Right atrium auricular region (tissue), 2 donors: Measurements from ENCODE around the gene STAMBPL1. TPM values are rescaled to one million over a fixed set of nuclear protein-coding genes. Genes with fewer than 3 reads are reported as not detected.

Experiments
- DNase-seq: peaks from one replicate; pipeline ENCODE4 v3.0.0-alpha.2; 2019; ENCODE audit warnings: low spot score
- H3K27ac ChIP-seq, 2 donors: fragments of 200-600 bp; sonication (generic); 1 replicate in 1 of 2; 2 replicates in 1 of 2; pipeline ENCODE4 v1.5.1; 2016 to 2019
- H3K27me3 ChIP-seq, 2 donors: fragments of 200-600 bp; sonication (generic); one replicate each; pipeline versions ENCODE4 v1.5.1 to v1.6.0; 2017 to 2019
- H3K36me3 ChIP-seq: fragments of 200-600 bp; sonication (generic); one replicate; pipeline ENCODE4 v1.5.1; 2016
- H3K4me1 ChIP-seq, 2 donors: fragments of 200-600 bp; sonication (generic); one replicate each; pipeline versions ENCODE4 v1.5.1 to v1.6.0; 2017 to 2019
- H3K4me3 ChIP-seq, 2 donors: fragments of 200-600 bp; sonication (generic); 1 replicate in 1 of 2; 2 replicates in 1 of 2; pipeline ENCODE4 v1.5.1; 2017 to 2019; ENCODE audit warnings: mild to moderate bottlenecking in 1 of 2, moderate library complexity in 1 of 2
- H3K9me3 ChIP-seq, 2 donors: fragments of 200-600 bp; sonication (generic); one replicate each; pipeline ENCODE4 v1.5.1; 2019
- total RNA-seq, 2 donors: library from RNA; depleted of rRNA; stranded (reverse); fragments of >200 nt; gene quantifications; one replicate each; pipeline ENCODE4 v1.1.0, GENCODE V29; 2016
- TF ChIP-seq, protein P1 (sequence below), 2 donors: fragments of 200-600 bp; sonication (generic); IDR thresholded peaks; one replicate each; pipeline ENCODE4 v1.5.1; 2019; ENCODE audit warnings: antibody characterized with exemption in 2 of 2

STAMBPL1 gene
- total RNA-seq, 2 donors from 2014 or later, result 8.8 to 13.8 TPM

DNA sequence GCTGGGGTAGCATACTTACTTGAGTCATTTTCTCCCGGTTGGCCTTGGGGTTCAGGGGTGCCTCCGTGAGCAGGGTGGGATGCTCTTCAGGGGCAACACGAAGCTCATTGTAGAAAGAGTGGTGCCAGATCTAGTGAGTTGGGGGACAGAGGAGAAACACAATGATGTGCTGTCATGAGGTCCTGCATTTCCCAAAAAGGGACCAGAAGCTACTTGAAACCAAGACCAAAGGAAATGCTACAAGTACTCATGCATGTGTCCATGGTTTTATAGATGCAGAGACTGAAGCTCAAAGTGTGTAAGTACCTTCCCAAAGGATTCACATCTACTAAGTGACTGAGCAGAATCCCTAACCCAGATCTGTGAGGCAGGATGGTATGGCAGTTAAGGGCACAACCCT is 63.7 kb downstream of the STAMBPL1 start:
- Histone ChIP-seq H3K4me1 (peaks cover 0 to 34% of the 10 kb centered on the region in 2 donors), H3K9me3 (no peaks in the 10 kb centered on the region), H3K27ac (no peak overlapping the region), H3K27me3 (no peaks in the 10 kb centered on the region), H3K4me3 (no peak overlapping the region), H3K36me3 (peaks cover 84% of the 10 kb centered on the region)
- DNase-seq, result no peak
- TF ChIP-seq, protein P1, sequence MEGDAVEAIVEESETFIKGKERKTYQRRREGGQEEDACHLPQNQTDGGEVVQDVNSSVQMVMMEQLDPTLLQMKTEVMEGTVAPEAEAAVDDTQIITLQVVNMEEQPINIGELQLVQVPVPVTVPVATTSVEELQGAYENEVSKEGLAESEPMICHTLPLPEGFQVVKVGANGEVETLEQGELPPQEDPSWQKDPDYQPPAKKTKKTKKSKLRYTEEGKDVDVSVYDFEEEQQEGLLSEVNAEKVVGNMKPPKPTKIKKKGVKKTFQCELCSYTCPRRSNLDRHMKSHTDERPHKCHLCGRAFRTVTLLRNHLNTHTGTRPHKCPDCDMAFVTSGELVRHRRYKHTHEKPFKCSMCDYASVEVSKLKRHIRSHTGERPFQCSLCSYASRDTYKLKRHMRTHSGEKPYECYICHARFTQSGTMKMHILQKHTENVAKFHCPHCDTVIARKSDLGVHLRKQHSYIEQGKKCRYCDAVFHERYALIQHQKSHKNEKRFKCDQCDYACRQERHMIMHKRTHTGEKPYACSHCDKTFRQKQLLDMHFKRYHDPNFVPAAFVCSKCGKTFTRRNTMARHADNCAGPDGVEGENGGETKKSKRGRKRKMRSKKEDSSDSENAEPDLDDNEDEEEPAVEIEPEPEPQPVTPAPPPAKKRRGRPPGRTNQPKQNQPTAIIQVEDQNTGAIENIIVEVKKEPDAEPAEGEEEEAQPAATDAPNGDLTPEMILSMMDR (IDR thresholded peaks at IDR 0.05), result no peak

DNA sequence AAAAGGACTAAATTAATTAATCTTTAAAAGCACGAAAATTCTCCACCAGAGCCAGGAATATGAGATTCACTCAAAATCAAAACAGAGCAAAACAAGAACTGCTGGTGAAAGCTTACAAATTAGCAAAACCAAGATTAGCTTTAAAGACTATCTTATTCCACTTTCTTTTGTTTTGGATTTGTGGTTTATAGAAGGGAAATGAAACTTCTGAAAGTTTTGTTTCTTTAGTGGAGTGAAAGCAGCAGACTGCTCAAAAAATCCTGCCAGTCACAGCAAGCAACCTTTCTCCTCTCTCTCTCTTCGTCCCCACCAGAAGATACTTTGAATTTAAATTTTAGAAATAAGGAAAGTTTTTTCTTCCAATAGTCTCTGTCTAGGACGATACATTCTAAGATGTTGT is 64.8 kb downstream of the STAMBPL1 start:
- Histone ChIP-seq H3K9me3 (no peaks in the 10 kb centered on the region), H3K36me3 (peaks cover 81% of the 10 kb centered on the region), H3K27ac (no peak overlapping the region), H3K27me3 (no peaks in the 10 kb centered on the region), H3K4me3 (no peak overlapping the region), H3K4me1 (peaks cover 0 to 35% of the 10 kb centered on the region in 2 donors)
- DNase-seq, result no peak
- TF ChIP-seq, protein P1 (IDR thresholded peaks at IDR 0.05), result no peak

DNA sequence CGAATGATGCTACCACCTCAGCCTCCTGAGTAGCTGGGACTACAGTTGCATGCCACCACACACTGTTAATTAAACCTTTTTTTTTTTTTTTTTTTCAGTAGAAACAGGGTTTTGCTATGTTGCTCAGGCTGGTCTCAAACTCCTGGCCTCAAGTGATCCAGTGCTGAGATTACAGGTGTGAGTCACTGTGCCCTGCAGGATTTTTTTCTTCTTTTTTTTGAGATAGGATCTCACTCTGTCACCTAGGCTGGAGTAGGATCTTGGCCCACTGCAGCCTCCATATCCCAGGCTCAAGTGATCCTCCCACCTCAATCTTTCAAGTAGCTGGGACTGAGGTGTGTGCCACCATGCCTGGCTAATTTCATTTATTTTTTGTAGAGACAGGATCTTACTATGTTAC is 66.2 kb downstream of the STAMBPL1 start:
- Histone ChIP-seq H3K9me3 (no peaks in the 10 kb centered on the region), H3K36me3 (peaks cover 81% of the 10 kb centered on the region), H3K4me1 (peaks cover 0 to 48% of the 10 kb centered on the region in 2 donors), H3K27me3 (no peaks in the 10 kb centered on the region), H3K4me3 (no peak overlapping the region), H3K27ac (no peak overlapping the region)
- DNase-seq, result no peak
- TF ChIP-seq, protein P1 (IDR thresholded peaks at IDR 0.05), result no peak

DNA sequence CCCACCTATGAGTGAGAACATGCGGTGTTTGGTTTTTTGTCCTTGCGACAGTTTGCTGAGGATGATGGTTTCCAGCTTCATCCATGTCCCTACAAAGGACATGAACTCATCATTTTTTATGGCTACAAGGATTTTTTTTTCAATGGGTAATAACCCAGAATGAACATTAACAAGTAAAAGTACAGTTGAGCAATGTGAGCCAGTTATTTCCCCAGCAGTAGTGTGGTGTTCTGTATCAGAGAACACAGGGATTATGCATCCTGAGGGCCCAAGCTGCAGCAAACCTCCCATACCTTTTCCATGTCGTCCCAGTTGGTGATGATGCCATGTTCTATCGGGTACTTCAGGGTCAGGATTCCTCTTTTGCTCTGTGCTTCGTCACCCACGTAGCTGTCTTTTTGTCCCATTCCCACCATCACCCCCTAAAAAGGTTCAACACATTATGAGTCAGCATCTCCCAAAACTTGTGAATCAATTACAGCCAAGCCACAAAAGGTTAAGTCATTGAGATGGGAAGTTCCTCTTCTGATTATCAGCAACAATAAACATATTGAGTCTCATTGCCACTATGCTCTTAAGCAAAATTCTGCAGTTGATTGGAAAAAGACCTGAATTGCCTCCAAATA is 67.0 kb downstream of the STAMBPL1 start:
- Histone ChIP-seq H3K36me3 (peaks cover 73% of the 10 kb centered on the region), H3K27ac (no peak overlapping the region), H3K9me3 (no peaks in the 10 kb centered on the region), H3K27me3 (no peaks in the 10 kb centered on the region), H3K4me3 (peak overlapping the region in 1 of 2 donors; percentile 53), H3K4me1 (peaks cover 0 to 48% of the 10 kb centered on the region in 2 donors)
- TF ChIP-seq, protein P1 (IDR thresholded peaks at IDR 0.05), result no peak
- DNase-seq, result no peak

DNA sequence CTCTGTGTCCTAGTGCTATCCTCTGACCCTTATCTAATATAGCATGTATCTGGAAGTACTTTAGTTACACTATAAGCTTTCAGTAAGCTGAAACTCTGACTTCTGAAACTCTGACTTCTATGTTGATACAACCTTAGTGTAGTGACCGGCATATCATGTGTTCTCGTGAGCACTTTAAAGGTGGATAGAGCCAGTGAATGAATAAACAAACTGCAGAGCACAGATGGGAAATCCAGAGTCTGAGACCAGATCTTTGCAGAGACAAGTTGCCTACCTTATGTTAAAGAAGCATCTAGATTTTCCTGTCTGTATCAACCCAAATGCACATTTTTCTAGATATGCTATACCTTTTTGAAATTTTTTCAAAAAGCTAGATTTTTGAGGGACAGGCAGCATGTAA is 69.0 kb downstream of the STAMBPL1 start:
- TF ChIP-seq, protein P1 (IDR thresholded peaks at IDR 0.05), result no peak
- peak overlapping the region; percentile 79 to 93 for H3K27ac ChIP-seq
- H3K27me3 ChIP-seq, result no peaks in the 10 kb centered on the region
- DNase-seq, result no peak
- peak overlapping the region; percentile 53 to 57 for H3K4me3 ChIP-seq
- H3K36me3 ChIP-seq, result peaks cover 53% of the 10 kb centered on the region
- no peaks in the 10 kb centered on the region for H3K9me3 ChIP-seq
- H3K4me1 ChIP-seq, result peaks cover 0 to 46% of the 10 kb centered on the region in 2 donors
